ENCODE measurements around the gene SYTL3.

Gene SYTL3

DNA sequence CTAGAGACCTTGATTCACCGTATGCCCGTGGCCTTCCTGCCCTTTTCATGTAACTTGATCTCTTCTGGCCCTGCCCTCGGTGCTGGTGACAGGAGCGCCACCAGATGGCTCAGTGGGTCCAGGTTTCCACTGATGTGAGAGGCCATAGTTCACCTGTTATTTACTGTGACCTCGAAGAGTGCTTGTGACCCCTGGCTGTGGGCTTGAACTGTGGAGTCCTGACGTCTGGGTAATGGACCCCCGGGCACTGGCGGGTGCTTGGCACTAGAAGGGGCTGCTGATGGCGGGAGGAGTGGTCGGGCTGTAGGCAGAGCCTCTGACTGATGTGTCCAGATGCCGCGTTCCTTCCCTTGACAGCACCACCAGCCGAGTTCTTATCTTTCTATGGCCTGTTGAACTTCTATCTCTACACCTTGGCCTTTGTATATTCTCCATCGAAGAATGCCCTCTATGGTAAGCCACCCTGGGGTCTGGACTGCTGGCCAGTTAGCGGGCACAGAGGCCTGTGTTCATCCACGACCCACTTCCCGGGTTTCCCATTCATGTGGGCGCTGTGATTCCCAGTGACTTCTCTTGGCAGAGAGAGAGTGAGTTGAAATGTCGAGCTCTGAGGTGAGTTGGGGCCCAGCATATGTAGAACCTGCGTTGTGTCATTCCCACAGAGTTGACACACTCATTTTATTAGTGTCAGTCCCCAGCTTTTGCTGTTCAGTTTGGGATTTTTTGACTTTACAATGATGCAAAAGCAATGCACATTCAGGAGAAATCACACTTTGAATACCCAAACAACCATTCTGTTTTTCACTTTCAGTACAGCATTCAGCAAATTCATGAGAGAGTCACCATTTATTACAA lies 20.3 kb upstream of the SYTL3 start:
- TF ChIP-seq GATA3 (IDR thresholded peaks at IDR 0.05; ENCODE audit: low read depth, low read length) (no peak), GATA2 (IDR thresholded peaks at IDR 0.05; ENCODE audit: low read depth, low read length) (no peak)

DNA sequence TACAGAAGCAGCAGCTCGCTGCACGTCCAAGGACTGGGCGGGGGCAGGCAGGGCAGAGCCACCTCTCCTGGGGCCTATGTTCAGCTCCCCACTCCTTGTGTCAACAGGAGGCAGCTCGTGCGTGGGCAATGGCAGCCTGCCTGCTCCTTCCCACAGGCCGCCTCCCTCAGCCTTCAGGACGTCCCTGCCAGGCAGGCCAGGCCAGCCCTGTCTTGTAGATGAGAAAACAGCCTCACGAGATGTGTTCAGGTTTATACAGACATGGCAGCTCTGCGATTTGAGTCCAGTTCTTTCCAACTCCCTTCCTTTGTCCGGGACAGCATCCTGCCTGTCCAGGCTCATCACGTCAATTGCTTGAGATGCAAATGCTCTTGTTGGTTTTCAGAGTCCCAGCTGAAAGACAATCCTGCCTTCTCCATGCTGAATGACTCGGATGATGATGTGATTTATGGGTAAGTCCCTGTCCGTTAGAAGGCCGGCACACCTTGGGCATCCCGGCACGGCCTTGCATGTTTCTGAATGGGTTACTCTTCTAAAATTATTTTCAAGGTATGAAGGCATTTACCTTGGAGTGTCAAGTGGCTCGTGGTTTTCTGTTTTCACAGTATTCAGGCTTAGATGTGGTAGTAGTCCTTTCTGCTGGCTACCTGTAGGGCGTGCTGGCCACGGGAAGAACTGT lies 18.8 kb upstream of the SYTL3 start:
- no peak for TF ChIP-seq GATA2 (IDR thresholded peaks at IDR 0.05; ENCODE audit: low read depth, low read length)
- no peak for TF ChIP-seq GATA3 (IDR thresholded peaks at IDR 0.05; ENCODE audit: low read depth, low read length)

DNA sequence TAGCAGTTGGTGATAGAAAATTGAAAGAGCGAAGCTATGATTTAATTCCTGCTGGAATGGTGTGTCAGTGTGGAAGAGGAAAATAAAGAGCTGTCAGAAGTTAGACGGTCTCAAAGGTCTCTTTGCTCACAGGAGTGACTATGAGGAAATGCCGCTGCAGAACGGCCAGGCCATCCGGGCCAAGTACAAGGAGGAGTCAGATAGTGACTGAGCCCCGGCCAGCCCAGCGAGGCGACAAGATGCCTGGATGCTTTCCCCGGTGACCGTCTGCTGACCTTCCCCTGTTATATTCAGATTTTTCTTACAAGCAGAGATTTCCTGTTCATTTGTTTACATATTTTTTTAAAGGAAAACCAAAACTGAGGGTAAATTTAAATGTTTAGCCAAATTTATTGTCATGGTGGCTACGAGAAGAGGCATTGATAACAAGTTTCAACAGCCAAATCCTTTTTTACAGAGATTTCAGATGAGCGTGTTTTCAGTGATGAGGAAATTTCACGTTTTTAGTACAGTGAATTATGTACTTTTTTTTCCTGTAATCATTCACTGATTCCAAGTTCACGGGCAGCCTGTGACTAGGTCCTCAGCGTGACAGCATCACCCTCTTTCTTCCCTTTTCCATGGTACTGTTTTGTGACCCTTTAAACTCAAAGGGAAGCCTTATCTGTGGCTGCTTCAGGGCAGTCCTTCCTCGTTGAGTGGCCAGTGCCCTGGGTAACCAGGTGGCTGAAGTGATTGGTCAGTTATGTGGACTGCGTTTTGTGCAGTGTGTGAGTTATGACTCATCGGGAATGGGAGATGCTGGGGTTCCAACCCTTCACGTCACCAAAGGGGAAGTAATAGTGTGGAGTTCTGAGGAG lies 17.9 kb upstream of the SYTL3 start:
- TF ChIP-seq GATA3 (IDR thresholded peaks at IDR 0.05; ENCODE audit: low read depth, low read length) = no peak
- TF ChIP-seq GATA2 (IDR thresholded peaks at IDR 0.05; ENCODE audit: low read depth, low read length) = no peak

DNA sequence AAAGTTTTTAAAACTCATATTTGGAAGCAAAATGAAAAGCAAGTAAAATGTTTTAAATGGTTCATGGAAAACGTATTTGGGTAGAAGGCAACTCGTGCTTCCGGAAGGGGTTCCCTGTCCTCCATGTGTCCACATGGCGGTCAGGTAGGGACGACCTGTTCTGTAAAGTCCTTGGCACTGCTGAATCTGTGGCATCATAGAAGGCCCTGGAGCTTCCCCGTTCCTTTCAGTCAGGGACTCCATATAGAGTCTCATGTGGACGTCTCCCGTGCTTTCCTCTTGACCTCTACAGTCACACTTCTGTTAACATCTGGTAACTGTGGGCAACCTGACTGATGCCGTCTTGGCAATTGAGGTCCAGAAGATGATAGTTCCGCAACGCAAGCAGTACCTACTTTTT lies 16.7 kb upstream of the SYTL3 start:
- no peak for TF ChIP-seq GATA2 (IDR thresholded peaks at IDR 0.05; ENCODE audit: low read depth, low read length)

GRCh38 chr6:158634695-158635426 lies 15.0 kb upstream of the SYTL3 start:
- no peak for TF ChIP-seq GATA2 (IDR thresholded peaks at IDR 0.05; ENCODE audit: low read depth, low read length)

DNA sequence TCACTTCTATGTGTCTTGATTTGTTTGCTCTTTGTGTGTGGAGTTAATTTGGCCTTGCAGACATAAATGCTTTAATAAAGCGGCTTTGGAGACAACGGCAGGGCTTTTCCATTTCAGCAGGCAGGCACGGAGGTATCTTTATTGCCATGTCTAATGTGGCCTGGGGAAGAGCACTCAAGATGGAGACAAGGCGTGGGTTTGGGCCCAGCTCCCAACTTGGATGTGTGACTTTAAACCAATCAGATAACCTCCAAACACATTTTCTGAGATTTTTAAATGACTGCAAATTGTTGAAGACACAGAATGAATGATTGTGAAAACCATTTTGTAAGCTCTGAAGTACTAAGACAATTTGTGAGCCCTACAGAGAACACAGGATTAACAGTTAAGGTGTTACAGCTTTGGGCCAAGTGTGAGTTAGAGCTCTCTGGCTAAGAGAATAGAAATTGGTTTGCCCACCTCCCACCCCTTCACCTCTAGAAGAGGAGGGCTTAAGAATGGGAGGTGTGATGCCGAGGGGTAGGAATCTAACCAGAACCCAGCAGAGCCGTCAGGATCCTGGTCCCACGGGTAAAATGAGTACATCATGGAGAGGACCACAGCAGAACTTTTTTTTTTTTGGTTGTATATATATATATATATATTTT lies 14.3 kb upstream of the SYTL3 start:
- TF ChIP-seq GATA3 (IDR thresholded peaks at IDR 0.05; ENCODE audit: low read depth, low read length) (no peak), GATA2 (IDR thresholded peaks at IDR 0.05; ENCODE audit: low read depth, low read length) (no peak)

DNA sequence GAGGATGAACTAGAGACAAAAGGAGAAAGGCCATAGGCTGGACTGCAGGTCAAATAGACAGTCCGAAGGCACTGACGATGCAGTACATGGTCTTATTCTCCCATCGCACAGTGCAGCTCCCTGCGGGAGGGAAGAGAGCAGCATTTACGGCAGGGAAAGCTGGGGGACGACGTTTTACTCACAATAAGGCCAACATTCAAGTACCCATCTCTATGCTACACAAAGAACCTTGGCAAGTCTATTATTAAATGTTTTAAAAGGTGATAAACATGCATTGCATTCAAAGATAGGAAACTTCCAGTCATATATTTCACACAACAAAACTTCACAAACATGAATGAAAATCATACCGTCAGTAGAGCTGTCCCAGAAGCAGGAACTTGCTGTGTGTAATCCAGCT lies 13.1 kb upstream of the SYTL3 start:
- TF ChIP-seq GATA2 (IDR thresholded peaks at IDR 0.05; ENCODE audit: low read depth, low read length) = no peak
- TF ChIP-seq GATA3 (IDR thresholded peaks at IDR 0.05; ENCODE audit: low read depth, low read length) = no peak

DNA sequence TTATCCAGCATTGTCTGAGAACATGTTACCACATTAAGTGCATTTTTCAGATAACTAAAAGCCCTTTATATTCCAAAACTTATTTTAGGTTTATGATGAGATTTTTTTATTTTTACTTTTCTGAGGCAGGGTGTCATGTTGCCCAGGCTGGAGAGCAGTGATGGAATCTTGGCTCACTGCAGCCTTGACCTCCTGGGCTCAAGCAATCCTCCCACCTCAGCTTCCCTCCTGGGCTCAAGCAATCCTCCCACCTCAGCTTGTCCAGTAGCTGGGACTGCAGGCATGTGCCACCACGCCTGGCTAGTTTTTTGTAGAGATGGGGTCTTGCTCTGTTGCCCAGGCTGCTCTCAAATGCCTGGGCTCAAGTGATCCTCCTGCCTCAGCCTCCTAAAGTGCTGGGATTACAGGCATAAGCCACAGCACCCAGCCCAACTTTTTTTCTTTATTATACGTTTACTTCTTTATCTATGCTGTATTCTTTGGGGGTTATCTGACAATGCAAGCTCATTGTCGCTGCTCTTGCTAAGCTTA lies 11.5 kb upstream of the SYTL3 start:
- TF ChIP-seq GATA3 (IDR thresholded peaks at IDR 0.05; ENCODE audit: low read depth, low read length) (no peak), GATA2 (IDR thresholded peaks at IDR 0.05; ENCODE audit: low read depth, low read length) (no peak)

DNA sequence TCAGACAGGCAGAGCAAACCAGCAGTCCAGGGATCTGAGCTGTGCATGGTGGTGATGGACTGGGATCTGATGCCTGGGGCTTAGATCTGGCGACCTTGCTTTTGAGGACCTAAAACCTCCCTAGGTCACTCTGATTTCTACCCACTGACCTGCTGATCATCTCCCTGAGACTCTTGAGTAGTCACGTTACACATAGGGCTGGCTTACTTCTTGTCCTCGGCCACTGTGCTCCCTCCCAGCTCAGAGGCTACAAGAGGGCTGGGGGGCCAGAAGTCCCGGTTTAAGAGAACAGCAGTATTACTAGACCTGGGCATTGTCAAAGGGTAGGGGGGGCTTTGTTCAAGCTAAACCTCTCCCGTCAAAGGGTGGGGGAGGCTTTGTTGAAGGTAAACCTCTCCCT lies 10.8 kb upstream of the SYTL3 start:
- TF ChIP-seq GATA3 (IDR thresholded peaks at IDR 0.05; ENCODE audit: low read depth, low read length) (no peak), GATA2 (IDR thresholded peaks at IDR 0.05; ENCODE audit: low read depth, low read length) (no peak)

DNA sequence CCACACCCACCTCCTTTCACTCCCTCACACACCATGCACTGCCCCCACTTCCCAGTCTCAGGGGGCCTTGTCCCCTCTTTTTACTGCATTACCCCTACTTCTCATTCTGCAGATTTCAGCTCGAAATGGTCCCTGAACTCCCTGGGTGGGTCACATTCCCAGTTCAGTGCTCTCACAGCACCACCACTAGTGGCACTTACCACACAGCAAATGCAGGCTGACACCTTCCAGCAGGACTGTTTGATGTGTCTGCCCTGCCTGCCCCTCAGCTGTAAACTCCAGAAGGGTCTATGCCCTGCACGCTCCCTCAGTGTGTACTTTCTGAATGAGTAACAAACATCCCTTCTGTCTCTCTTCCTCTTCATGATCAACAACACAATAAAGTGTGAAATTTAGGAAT lies 9.3 kb upstream of the SYTL3 start:
- no peak for TF ChIP-seq GATA3 (IDR thresholded peaks at IDR 0.05; ENCODE audit: low read depth, low read length)
- no peak for TF ChIP-seq GATA2 (IDR thresholded peaks at IDR 0.05; ENCODE audit: low read depth, low read length)

DNA sequence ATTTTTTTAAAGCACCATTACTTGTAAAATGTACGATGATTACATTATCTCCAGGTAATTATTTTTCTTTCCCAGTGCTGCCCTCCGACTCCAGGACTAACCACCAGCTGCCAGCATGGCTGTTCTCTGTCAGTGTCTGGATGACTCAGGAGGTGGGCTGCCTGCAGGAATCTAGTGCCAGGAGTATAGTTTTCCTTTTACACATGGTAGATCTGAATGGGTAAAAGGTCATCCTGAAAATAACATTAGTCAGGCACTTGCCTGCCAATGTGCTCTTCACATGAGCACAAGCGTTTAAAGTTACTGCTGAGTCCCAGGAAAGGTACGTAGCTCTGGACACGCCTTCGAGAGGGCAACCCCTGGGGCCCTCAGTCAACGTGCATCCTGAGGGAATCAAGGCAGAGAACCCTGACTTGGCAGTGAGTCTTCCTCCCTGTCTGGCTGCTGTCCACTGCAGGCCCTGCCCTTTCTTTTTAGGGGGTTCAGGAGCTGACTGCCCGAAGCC lies 7.7 kb upstream of the SYTL3 start:
- no peak for TF ChIP-seq GATA2 (IDR thresholded peaks at IDR 0.05; ENCODE audit: low read depth, low read length)
- no peak for TF ChIP-seq GATA3 (IDR thresholded peaks at IDR 0.05; ENCODE audit: low read depth, low read length)

DNA sequence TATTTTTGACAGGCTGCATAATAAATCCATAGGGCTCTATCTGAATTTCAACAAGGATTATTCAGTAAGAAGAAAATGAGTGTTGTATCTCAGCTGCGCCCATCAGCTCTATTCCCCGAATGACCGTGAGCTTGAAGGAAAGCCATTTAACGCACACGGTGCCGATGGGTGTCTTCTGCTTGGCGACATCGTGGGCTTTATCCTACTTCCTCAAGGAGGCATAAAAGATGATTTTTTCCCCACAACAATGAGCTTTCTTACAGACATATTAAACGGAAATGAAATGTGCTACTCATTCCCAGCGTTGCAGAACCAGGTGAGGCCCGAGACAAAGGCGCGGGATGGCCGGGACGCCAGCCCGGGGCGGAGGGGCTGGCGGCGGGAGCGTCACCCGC lies 6.0 kb upstream of the SYTL3 start:
- TF ChIP-seq GATA3 (IDR thresholded peaks at IDR 0.05; ENCODE audit: low read depth, low read length) (no peak), GATA2 (IDR thresholded peaks at IDR 0.05; ENCODE audit: low read depth, low read length) (no peak)

All from SH-SY5Y (cell line).